Ishikawa (cell line): ENCODE results near the gene PRPS1.

ENCODE experiments used
- CEBPB ChIP-seq: IDR thresholded peaks from 2 replicates; pipeline ENCODE4 v1.6.1; 2012
- CREB1 ChIP-seq: IDR thresholded peaks from 2 replicates; pipeline ENCODE4 v1.6.1; 2012; ENCODE audit warnings: low read depth
- EGR1 ChIP-seq: IDR thresholded peaks from 2 replicates; pipeline ENCODE4 v1.6.1; 2012
- EP300 ChIP-seq: IDR thresholded peaks from 2 replicates; pipeline ENCODE4 v1.6.1; 2012; ENCODE audit warnings: borderline replicate concordance
- FOXM1 ChIP-seq: IDR thresholded peaks from 2 replicates; pipeline ENCODE4 v1.6.1; 2012; ENCODE audit warnings: low read depth, borderline replicate concordance
- NFIC ChIP-seq: IDR thresholded peaks from 2 replicates; pipeline ENCODE4 v1.6.1; 2012
- RAD21 ChIP-seq: IDR thresholded peaks from 2 replicates; pipeline ENCODE4 v1.6.1; 2012; ENCODE audit warnings: low read depth
- TAF1 ChIP-seq: IDR thresholded peaks from 2 replicates; pipeline ENCODE4 v1.6.1; 2012; ENCODE audit warnings: low read depth, mild to moderate bottlenecking
- TCF12 ChIP-seq: IDR thresholded peaks from 2 replicates; pipeline ENCODE4 v1.6.1; 2012; ENCODE audit warnings: low read depth
- TEAD4 ChIP-seq: IDR thresholded peaks from 2 replicates; pipeline ENCODE4 v1.6.1; 2012
- YY1 ChIP-seq: IDR thresholded peaks from 2 replicates; pipeline ENCODE4 v1.6.1; 2012; ENCODE audit warnings: low read depth
- ZBTB7A ChIP-seq: IDR thresholded peaks from 2 replicates; pipeline ENCODE4 v1.6.1; 2012; ENCODE audit warnings: low read depth
- TF ChIP-seq, protein P1 (sequence below): IDR thresholded peaks from 2 replicates; pipeline ENCODE4 v1.6.1; 2012
- TF ChIP-seq, protein P2 (sequence below): IDR thresholded peaks from 2 replicates; pipeline ENCODE4 v1.6.1; 2012; ENCODE audit warnings: low read depth, mild to moderate bottlenecking
- TF ChIP-seq, protein P3 (sequence below): IDR thresholded peaks from 2 replicates; pipeline ENCODE4 v1.6.1; 2012

PRPS1 gene

GRCh38 chrX:107597264-107597663 lies 31.0 kb upstream of the PRPS1 start:
- TF ChIP-seq TEAD4, result no peak
- TF ChIP-seq, protein P1, sequence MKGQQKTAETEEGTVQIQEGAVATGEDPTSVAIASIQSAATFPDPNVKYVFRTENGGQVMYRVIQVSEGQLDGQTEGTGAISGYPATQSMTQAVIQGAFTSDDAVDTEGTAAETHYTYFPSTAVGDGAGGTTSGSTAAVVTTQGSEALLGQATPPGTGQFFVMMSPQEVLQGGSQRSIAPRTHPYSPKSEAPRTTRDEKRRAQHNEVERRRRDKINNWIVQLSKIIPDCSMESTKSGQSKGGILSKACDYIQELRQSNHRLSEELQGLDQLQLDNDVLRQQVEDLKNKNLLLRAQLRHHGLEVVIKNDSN, result no peak
- no peak for TF ChIP-seq CREB1
- TF ChIP-seq TAF1, result no peak
- TF ChIP-seq NFIC, result no peak

- no peak for TF ChIP-seq EGR1
- TF ChIP-seq, protein P1, result no peak
- TF ChIP-seq ZBTB7A, result no peak
- TF ChIP-seq TEAD4, result no peak
- TF ChIP-seq FOXM1, result no peak
- no peak for TF ChIP-seq CEBPB
- no peak for TF ChIP-seq RAD21
- TF ChIP-seq, protein P2, sequence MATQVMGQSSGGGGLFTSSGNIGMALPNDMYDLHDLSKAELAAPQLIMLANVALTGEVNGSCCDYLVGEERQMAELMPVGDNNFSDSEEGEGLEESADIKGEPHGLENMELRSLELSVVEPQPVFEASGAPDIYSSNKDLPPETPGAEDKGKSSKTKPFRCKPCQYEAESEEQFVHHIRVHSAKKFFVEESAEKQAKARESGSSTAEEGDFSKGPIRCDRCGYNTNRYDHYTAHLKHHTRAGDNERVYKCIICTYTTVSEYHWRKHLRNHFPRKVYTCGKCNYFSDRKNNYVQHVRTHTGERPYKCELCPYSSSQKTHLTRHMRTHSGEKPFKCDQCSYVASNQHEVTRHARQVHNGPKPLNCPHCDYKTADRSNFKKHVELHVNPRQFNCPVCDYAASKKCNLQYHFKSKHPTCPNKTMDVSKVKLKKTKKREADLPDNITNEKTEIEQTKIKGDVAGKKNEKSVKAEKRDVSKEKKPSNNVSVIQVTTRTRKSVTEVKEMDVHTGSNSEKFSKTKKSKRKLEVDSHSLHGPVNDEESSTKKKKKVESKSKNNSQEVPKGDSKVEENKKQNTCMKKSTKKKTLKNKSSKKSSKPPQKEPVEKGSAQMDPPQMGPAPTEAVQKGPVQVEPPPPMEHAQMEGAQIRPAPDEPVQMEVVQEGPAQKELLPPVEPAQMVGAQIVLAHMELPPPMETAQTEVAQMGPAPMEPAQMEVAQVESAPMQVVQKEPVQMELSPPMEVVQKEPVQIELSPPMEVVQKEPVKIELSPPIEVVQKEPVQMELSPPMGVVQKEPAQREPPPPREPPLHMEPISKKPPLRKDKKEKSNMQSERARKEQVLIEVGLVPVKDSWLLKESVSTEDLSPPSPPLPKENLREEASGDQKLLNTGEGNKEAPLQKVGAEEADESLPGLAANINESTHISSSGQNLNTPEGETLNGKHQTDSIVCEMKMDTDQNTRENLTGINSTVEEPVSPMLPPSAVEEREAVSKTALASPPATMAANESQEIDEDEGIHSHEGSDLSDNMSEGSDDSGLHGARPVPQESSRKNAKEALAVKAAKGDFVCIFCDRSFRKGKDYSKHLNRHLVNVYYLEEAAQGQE, result no peak
- TF ChIP-seq EP300, result no peak
- TF ChIP-seq TCF12, result no peak
Observed at GRCh38 chrX:107597791-107598190, 30.5 kb upstream of the PRPS1 start.

- TF ChIP-seq CREB1 (no peak), EP300 (no peak), TAF1 (no peak), NFIC (no peak), ZBTB7A (no peak), YY1 (no peak), RAD21 (no peak), CEBPB (no peak), TEAD4 (no peak), FOXM1 (no peak), TCF12 (no peak), EGR1 (no peak)
- TF ChIP-seq, protein P3, sequence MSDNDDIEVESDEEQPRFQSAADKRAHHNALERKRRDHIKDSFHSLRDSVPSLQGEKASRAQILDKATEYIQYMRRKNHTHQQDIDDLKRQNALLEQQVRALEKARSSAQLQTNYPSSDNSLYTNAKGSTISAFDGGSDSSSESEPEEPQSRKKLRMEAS, result no peak
- TF ChIP-seq, protein P1, result no peak
- TF ChIP-seq, protein P2, result no peak
Observed at GRCh38 chrX:107599450-107599861, 28.9 kb upstream of the PRPS1 start.

DNA sequence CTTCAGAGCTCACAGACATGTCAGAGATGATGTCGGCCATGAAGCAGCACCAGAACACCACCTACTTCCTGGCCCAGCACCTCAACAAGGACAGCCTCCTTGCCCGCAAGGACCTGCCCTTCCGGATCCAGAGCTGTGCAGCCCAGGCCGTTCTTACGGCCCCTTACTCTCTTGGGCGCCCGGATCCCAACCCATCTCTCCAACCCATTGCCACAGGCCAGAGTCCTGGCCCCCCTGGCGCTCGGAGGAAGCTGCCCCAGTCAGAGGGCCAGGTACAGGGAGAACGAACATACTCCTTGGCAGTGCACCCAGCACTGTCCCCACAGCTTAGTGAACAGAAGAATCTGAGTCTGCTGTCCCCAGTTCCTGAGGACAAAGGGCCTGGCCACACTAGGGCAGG lies 27.9 kb upstream of the PRPS1 start:
- TF ChIP-seq, protein P2, result no peak
- TF ChIP-seq, protein P3, result no peak
- TF ChIP-seq TEAD4 (no peak), YY1 (no peak), CREB1 (no peak), ZBTB7A (no peak), NFIC (no peak), CEBPB (no peak), TAF1 (no peak), EP300 (no peak), EGR1 (no peak), TCF12 (no peak), FOXM1 (no peak), RAD21 (no peak)
- TF ChIP-seq, protein P1, result no peak
